Measurements from ENCODE around the gene CARS2.
A peak's percentile ranks its signal among the peaks of the same experiment; 100 is the strongest.

The CARS2 gene

GRCh38 chr13:110620596-110620995 lies 85.3 kb downstream of the CARS2 start:
- Histone ChIP-seq H3K4me1 (ENCODE audit: control insufficient read depth in 2 of 2, insufficient read depth in 2 of 2, low read length in 2 of 2) (peaks cover 22 to 27% of the 10 kb centered on the region in 2 donors), H3K27ac (ENCODE audit: low read depth in 2 of 2, low read length in 2 of 2) (no peak overlapping the region), H3K9me3 (ENCODE audit: control insufficient read depth in 2 of 2, low read length in 2 of 2) (no peaks in the 10 kb centered on the region), H3K9ac (ENCODE audit: low read depth in 1 of 2, low read length in 2 of 2) (no peak overlapping the region), H3K36me3 (ENCODE audit: control insufficient read depth in 2 of 2, insufficient read depth in 2 of 2, low read length in 2 of 2) (peaks cover 16 to 20% of the 10 kb centered on the region in 2 donors), H3K27me3 (ENCODE audit: control insufficient read depth in 2 of 2, insufficient read depth in 2 of 2, low read length in 2 of 2) (no peaks in the 10 kb centered on the region), H3K4me3 (ENCODE audit: low read length in 2 of 2) (no peak overlapping the region)

- H3K36me3 ChIP-seq (ENCODE audit: control insufficient read depth in 2 of 2, insufficient read depth in 2 of 2, low read length in 2 of 2) = peaks cover 9 to 14% of the 10 kb centered on the region in 2 donors
- H3K9ac ChIP-seq (ENCODE audit: low read depth in 1 of 2, low read length in 2 of 2) = no peak overlapping the region
- peaks cover 22 to 24% of the 10 kb centered on the region in 2 donors for H3K4me1 ChIP-seq (ENCODE audit: control insufficient read depth in 2 of 2, insufficient read depth in 2 of 2, low read length in 2 of 2)
- no peaks in the 10 kb centered on the region for H3K27me3 ChIP-seq (ENCODE audit: control insufficient read depth in 2 of 2, insufficient read depth in 2 of 2, low read length in 2 of 2)
- no peak overlapping the region for H3K4me3 ChIP-seq (ENCODE audit: low read length in 2 of 2)
- H3K27ac ChIP-seq (ENCODE audit: low read depth in 2 of 2, low read length in 2 of 2) = no peak overlapping the region
- no peaks in the 10 kb centered on the region for H3K9me3 ChIP-seq (ENCODE audit: control insufficient read depth in 2 of 2, low read length in 2 of 2)
Observed at GRCh38 chr13:110618780-110619179, 87.1 kb downstream of the CARS2 start.

GRCh38 chr13:110618167-110618566 lies 87.7 kb downstream of the CARS2 start:
- Histone ChIP-seq H3K9me3 (ENCODE audit: control insufficient read depth in 2 of 2, low read length in 2 of 2) (no peaks in the 10 kb centered on the region), H3K4me3 (ENCODE audit: low read length in 2 of 2) (no peak overlapping the region), H3K36me3 (ENCODE audit: control insufficient read depth in 2 of 2, insufficient read depth in 2 of 2, low read length in 2 of 2) (peaks cover 9 to 11% of the 10 kb centered on the region in 2 donors), H3K4me1 (ENCODE audit: control insufficient read depth in 2 of 2, insufficient read depth in 2 of 2, low read length in 2 of 2) (peaks cover 22 to 24% of the 10 kb centered on the region in 2 donors), H3K27ac (ENCODE audit: low read depth in 2 of 2, low read length in 2 of 2) (no peak overlapping the region), H3K9ac (ENCODE audit: low read depth in 1 of 2, low read length in 2 of 2) (no peak overlapping the region), H3K27me3 (ENCODE audit: control insufficient read depth in 2 of 2, insufficient read depth in 2 of 2, low read length in 2 of 2) (no peaks in the 10 kb centered on the region)

- Histone ChIP-seq H3K4me1 (ENCODE audit: control insufficient read depth in 2 of 2, insufficient read depth in 2 of 2, low read length in 2 of 2) (peaks cover 22 to 24% of the 10 kb centered on the region in 2 donors), H3K9me3 (ENCODE audit: control insufficient read depth in 2 of 2, low read length in 2 of 2) (no peaks in the 10 kb centered on the region), H3K4me3 (ENCODE audit: low read length in 2 of 2) (no peak overlapping the region), H3K36me3 (ENCODE audit: control insufficient read depth in 2 of 2, insufficient read depth in 2 of 2, low read length in 2 of 2) (peaks cover 4% of the 10 kb centered on the region in 2 donors), H3K27ac (ENCODE audit: low read depth in 2 of 2, low read length in 2 of 2) (peak overlapping the region; percentile 40 to 93), H3K9ac (ENCODE audit: low read depth in 1 of 2, low read length in 2 of 2) (peak overlapping the region in 1 of 2 donors; percentile 95), H3K27me3 (ENCODE audit: control insufficient read depth in 2 of 2, insufficient read depth in 2 of 2, low read length in 2 of 2) (no peaks in the 10 kb centered on the region)
Observed at GRCh38 chr13:110617321-110618072, 88.4 kb downstream of the CARS2 start.

- Histone ChIP-seq H3K9me3 (ENCODE audit: control insufficient read depth in 2 of 2, low read length in 2 of 2) (no peaks in the 10 kb centered on the region), H3K4me1 (ENCODE audit: control insufficient read depth in 2 of 2, insufficient read depth in 2 of 2, low read length in 2 of 2) (peaks cover 22 to 24% of the 10 kb centered on the region in 2 donors), H3K36me3 (ENCODE audit: control insufficient read depth in 2 of 2, insufficient read depth in 2 of 2, low read length in 2 of 2) (no peaks in the 10 kb centered on the region), H3K4me3 (ENCODE audit: low read length in 2 of 2) (peak overlapping the region; percentile 79 to 92), H3K27ac (ENCODE audit: low read depth in 2 of 2, low read length in 2 of 2) (peak overlapping the region; percentile 93 to 95), H3K9ac (ENCODE audit: low read depth in 1 of 2, low read length in 2 of 2) (peak overlapping the region; percentile 84 to 95), H3K27me3 (ENCODE audit: control insufficient read depth in 2 of 2, insufficient read depth in 2 of 2, low read length in 2 of 2) (no peaks in the 10 kb centered on the region)
Observed at GRCh38 chr13:110616103-110617101, 89.5 kb downstream of the CARS2 start.

GRCh38 chr13:110615322-110616102 lies 90.4 kb downstream of the CARS2 start, which contains the start of gene NAXD:
Gene NAXD (plus strand): TSS chr13:110615545. CDS start chr13:110615602, 57 bp downstream.
- peak within 1 kb of the TSS; percentile 84 to 95 for H3K9ac ChIP-seq (ENCODE audit: low read depth in 1 of 2, low read length in 2 of 2)
- H3K27me3 ChIP-seq (ENCODE audit: control insufficient read depth in 2 of 2, insufficient read depth in 2 of 2, low read length in 2 of 2) = no peaks in the 10 kb centered on the region
- H3K27ac ChIP-seq (ENCODE audit: low read depth in 2 of 2, low read length in 2 of 2) = peak within 1 kb of the TSS; percentile 93 to 95
- H3K36me3 ChIP-seq (ENCODE audit: control insufficient read depth in 2 of 2, insufficient read depth in 2 of 2, low read length in 2 of 2) = no peaks in the 10 kb centered on the region
- peaks cover 22 to 24% of the 10 kb centered on the region in 2 donors for H3K4me1 ChIP-seq (ENCODE audit: control insufficient read depth in 2 of 2, insufficient read depth in 2 of 2, low read length in 2 of 2)
- peak within 1 kb of the TSS; percentile 79 to 92 for H3K4me3 ChIP-seq (ENCODE audit: low read length in 2 of 2)
- H3K9me3 ChIP-seq (ENCODE audit: control insufficient read depth in 2 of 2, low read length in 2 of 2) = no peaks in the 10 kb centered on the region

GRCh38 chr13:110615005-110615321 lies 91.0 kb downstream of the CARS2 start:
- Histone ChIP-seq H3K27me3 (ENCODE audit: control insufficient read depth in 2 of 2, insufficient read depth in 2 of 2, low read length in 2 of 2) (no peaks in the 10 kb centered on the region), H3K4me1 (ENCODE audit: control insufficient read depth in 2 of 2, insufficient read depth in 2 of 2, low read length in 2 of 2) (peaks cover 22 to 24% of the 10 kb centered on the region in 2 donors), H3K9ac (ENCODE audit: low read depth in 1 of 2, low read length in 2 of 2) (peak overlapping the region in 1 of 2 donors; percentile 51), H3K9me3 (ENCODE audit: control insufficient read depth in 2 of 2, low read length in 2 of 2) (no peaks in the 10 kb centered on the region), H3K27ac (ENCODE audit: low read depth in 2 of 2, low read length in 2 of 2) (peak overlapping the region; percentile 93 to 95), H3K36me3 (ENCODE audit: control insufficient read depth in 2 of 2, insufficient read depth in 2 of 2, low read length in 2 of 2) (no peaks in the 10 kb centered on the region), H3K4me3 (ENCODE audit: low read length in 2 of 2) (peak overlapping the region; percentile 79 to 92)

GRCh38 chr13:110610955-110611595 lies 94.8 kb downstream of the CARS2 start:
- Histone ChIP-seq H3K4me1 (ENCODE audit: control insufficient read depth in 2 of 2, insufficient read depth in 2 of 2, low read length in 2 of 2) (peaks cover 4 to 5% of the 10 kb centered on the region in 2 donors), H3K4me3 (ENCODE audit: low read length in 2 of 2) (peak overlapping the region in 1 of 2 donors; percentile 41), H3K36me3 (ENCODE audit: control insufficient read depth in 2 of 2, insufficient read depth in 2 of 2, low read length in 2 of 2) (no peaks in the 10 kb centered on the region), H3K9ac (ENCODE audit: low read depth in 1 of 2, low read length in 2 of 2) (no peak overlapping the region), H3K9me3 (ENCODE audit: control insufficient read depth in 2 of 2, low read length in 2 of 2) (no peaks in the 10 kb centered on the region), H3K27ac (ENCODE audit: low read depth in 2 of 2, low read length in 2 of 2) (no peak overlapping the region), H3K27me3 (ENCODE audit: control insufficient read depth in 2 of 2, insufficient read depth in 2 of 2, low read length in 2 of 2) (no peaks in the 10 kb centered on the region)

GRCh38 chr13:110607675-110608224 lies 98.2 kb downstream of the CARS2 start:
- Histone ChIP-seq H3K27me3 (ENCODE audit: control insufficient read depth in 2 of 2, insufficient read depth in 2 of 2, low read length in 2 of 2) (no peaks in the 10 kb centered on the region), H3K9ac (ENCODE audit: low read depth in 1 of 2, low read length in 2 of 2) (no peak overlapping the region), H3K4me3 (ENCODE audit: low read length in 2 of 2) (no peak overlapping the region), H3K9me3 (ENCODE audit: control insufficient read depth in 2 of 2, low read length in 2 of 2) (no peaks in the 10 kb centered on the region), H3K36me3 (ENCODE audit: control insufficient read depth in 2 of 2, insufficient read depth in 2 of 2, low read length in 2 of 2) (no peaks in the 10 kb centered on the region), H3K4me1 (ENCODE audit: control insufficient read depth in 2 of 2, insufficient read depth in 2 of 2, low read length in 2 of 2) (no peaks in the 10 kb centered on the region), H3K27ac (ENCODE audit: low read depth in 2 of 2, low read length in 2 of 2) (no peak overlapping the region)
